ENCODE data around the gene WFDC10A.
"Not testable (repeated sequence)": the region's sequence is repeated elsewhere in the genome, so short reads cannot be mapped to it uniquely, and the experiment has no call there.

WFDC10A gene

DNA sequence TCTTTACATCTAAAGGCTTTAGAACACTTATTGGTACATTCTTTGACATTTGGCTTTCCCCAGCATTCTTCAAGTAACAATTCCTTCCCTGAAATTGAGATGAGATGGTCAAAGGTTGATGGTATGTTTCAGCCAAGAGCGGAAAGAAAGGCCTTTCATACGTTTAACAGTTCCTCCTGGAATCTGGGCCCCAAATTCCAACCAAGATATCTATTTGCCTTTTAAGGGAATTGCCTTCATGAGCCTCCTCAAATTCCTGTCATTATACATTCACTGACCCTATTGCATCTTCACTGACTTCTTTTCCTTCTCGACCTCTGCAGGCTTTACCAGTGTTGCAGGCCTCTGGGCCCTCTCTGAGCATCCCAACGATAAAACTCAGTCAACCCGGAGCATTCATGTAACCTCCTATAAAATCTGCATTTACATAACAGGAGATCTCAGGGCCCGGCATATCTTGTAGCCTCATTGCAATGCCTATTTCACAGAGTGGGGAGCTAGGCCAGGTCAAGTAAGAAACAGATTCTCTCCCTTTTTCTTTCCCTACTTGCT, 19.8 kb downstream of the WFDC10A start:
- DNase-seq: no peak

GRCh38 chr20:45651726-45652125, 22.2 kb downstream of the WFDC10A start:
- DNase-seq: not testable (repeated sequence)

DNA sequence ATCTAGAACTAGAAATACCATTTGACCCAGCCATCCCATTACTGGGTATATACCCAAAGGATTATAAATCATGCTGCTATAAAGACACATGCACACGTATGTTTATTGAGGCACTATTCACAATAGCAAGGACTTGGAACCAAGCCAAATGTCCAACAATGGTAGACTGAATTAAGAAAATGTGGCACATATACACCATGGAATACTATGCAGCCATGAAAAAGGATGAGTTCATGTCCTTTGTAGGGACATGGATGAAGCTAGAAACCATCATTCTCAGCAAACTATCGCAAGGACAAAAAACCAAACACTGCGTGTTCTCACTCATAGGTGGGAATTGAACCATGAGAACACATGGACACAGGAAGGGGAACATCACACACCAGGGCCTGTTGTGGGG, 27.5 kb downstream of the WFDC10A start:
- not testable (repeated sequence) for DNase-seq

DNA sequence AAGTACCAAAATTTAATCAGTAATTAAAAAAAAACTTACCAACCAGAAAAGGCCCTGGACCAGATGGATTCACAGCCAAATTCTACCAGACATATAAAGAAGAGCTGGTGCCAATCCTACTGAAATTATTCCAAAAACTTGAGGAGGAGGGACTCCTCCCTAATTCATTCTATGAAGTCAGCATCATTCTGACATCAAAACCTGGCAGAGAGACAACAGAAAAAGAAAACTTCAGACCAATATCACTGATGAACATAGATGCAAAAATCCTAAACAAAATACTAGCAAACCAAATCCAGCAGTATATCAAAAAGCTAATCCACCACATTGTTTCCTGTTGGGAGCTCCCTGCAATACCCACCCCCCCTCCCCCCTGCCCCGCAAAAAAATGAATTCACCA, 40.6 kb downstream of the WFDC10A start, which contains the start of gene WFDC11:
WFDC11 (minus strand) TSS at position 101 of the 400 bp plus-strand sequence. CDS start 19,639 bp downstream, outside the sequence.
- DNase-seq: no peak

DNA sequence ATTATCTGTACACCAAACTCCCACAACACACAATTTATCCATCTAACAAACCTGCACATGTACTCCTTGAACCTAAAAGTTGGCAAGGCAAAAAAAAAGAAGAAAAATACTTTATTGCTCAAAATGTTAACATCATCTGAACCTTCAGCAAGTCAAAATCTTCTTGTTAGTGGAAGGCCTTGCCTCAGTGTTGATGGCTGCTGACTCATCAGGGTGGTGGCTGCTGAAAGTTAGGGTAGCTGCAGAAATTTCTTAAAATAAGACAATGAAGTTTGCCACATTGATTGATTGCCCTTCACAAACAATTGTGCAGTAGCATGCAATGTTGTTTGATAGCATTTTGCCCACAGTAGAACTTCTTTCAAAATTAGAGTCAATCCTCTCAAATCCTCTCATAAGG, 43.2 kb downstream of the WFDC10A start:
- no peak for DNase-seq

GRCh38 chr20:45679650-45680049, 50.1 kb downstream of the WFDC10A start:
- DNase-seq: no peak

Data from GOT3 (cell line).